ENCODE measurements around the gene RRP8.

RRP8 gene

DNA sequence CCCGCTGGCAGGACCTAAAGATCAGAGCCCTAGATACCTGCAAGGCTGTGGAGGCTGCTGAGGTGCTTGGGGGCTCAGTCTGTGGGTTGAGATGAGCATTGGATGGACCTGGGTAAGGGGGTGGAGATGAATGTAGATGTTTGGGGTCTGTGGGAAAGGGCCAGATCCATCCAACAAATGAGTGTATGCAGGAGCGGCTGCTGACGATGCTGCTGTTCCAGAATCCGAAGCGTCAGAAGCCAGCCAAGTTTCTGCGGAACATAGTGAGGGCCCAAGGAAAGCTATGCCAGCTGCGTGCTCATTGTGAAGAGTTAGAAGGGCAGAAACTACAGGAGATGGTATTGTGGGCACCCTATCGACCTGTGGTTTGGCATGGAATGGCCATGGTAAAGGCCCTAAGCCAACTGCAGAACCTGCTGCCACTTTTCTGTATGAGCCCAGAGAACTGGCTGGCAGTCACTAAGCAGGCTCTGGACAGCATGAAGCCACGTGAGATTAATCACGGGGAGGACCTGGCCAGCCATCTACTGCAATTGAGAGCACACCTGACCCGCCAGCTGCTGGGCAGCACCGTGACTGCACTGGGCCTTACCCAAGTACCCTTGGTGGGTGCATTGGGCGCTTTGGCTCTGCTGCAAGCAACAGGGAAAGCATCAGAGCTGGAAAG lies 36.6 kb downstream of the RRP8 start:
- no peak for DNase-seq

DNA sequence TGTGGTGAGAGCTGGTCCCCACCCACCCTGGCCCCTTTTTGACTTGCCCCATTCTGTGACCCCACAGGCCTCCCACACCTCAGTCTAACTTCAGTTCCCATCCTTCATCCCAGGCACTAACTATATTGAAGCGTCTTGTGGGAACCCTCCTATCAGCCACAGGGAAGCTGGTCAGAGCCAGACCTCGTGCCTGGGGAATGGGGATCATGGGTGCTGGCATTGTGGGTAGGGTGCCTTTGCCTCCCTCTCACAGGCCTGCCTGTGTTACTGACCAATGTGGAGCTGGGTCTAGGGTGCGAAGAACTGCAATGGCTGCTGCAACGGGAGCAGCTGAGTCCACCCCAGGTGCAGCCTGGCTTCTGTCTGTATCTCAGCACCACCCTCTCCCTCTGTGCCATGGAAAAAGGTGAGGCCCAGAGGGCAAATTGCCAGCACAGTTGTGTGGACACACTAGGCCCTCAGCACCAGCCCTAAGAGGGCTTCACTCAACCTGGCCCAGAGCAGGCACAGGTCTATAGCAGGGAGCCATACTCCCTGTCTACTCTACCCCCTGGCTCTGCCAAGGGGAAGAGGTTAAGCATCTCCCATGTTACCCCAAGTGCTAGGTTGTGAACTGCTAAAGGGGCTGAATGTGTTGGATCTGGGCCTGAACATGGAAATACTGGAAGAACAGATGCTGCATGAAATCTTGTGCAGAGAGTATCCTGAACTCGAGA lies 37.3 kb downstream of the RRP8 start:
- DNase-seq, result no peak

DNA sequence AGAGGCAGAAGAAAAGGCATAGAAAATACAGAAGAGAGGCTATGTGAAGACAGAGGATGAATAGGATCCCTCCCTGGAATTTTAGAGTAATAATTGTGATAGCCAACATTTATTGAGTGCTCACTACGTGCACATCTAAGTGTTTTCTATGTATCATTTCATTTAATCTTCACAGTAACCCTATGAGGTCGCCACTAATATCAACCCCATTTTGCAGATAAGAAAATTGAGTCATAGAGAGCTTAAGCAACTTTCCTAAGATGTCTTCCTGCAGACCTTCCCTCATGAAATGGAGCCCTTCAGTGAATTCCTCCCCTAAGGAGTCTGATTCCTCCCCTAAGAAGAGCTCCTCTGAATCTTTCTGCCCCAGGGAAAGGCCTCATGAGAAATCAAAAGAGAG lies 38.1 kb downstream of the RRP8 start:
- DNase-seq, result no peak

DNA sequence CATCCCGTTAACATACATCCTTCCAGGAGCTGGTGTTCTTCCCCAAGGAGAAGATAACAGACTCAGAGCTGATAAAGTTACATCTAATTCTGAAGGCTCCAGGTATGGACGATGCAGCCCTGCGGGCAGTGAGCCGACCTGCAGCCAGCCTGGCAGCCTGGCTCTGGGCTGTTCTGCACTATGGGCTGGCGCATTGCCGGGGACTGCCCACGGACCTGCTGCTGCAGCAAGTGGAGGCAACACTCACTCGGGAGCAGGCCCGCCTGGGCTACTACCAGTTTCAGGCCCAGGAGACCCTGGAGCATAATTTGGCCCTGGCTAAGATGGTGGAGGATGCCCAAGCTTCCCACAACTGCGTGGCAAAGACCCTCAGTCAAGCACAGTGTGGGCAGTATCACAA lies 39.7 kb downstream of the RRP8 start:
- no peak for DNase-seq

DNA sequence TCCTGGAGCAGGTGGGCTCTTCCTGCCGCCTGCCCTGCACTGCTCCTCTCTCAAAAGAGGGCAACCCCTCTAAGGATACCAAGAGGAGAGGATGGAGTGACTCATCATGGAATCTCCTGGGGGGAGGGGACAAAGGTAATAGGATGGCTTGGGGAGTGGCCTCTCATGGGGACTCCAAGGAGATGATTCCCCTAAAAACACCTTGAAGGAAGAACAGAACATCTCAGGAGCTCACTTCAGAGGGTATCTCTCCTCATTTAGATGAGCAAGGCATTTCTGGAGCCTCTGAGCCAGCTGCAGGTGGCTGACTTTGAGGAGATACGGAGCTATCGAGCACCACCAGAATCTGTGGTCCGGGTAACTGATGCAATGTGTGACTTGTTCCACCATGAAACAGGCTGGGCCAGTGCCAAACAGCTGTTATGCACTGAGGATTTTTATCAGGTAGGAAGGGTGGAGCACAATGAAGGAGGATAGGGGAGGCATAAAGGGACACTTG lies 40.2 kb downstream of the RRP8 start:
- no peak for DNase-seq

DNA sequence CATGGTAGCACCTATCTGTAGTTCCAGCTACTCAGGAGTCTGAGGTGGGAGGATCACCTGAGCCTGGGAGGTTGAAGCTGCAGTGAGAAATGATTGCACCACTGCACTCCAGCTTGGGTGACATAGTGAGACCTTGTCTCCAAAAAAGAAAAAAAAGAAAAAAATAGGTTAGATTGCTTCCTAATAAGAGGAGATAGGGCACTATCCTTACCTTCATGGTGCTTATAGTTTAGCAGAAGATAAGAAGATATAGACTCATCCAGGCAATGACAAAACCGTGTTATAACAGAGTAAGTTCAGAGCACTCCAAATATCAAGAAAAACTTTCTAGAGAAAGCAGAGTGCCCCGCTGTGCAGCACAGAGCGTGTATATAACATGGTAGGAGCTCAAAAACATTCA lies 42.1 kb downstream of the RRP8 start:
- DNase-seq, result no peak

DNA sequence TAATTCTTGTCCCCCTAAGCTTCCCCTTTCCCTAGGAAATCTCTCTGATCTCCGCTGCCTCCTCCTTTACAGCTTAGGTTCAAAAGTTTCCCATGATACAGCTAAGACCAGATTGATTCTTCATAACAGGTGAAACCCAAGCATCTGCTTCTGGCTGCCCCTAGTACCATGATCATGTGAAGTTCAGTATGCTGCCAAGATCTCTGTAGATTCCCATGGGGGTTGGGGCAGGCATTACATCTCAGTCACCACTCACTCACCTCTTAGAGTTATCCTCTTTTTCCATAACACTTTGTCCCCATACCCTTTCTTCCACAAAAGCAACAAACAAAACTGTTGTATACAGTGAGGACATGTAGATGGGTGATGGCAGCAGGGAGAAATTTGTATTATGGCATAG lies 44.0 kb downstream of the RRP8 start:
- no peak for DNase-seq

DNA sequence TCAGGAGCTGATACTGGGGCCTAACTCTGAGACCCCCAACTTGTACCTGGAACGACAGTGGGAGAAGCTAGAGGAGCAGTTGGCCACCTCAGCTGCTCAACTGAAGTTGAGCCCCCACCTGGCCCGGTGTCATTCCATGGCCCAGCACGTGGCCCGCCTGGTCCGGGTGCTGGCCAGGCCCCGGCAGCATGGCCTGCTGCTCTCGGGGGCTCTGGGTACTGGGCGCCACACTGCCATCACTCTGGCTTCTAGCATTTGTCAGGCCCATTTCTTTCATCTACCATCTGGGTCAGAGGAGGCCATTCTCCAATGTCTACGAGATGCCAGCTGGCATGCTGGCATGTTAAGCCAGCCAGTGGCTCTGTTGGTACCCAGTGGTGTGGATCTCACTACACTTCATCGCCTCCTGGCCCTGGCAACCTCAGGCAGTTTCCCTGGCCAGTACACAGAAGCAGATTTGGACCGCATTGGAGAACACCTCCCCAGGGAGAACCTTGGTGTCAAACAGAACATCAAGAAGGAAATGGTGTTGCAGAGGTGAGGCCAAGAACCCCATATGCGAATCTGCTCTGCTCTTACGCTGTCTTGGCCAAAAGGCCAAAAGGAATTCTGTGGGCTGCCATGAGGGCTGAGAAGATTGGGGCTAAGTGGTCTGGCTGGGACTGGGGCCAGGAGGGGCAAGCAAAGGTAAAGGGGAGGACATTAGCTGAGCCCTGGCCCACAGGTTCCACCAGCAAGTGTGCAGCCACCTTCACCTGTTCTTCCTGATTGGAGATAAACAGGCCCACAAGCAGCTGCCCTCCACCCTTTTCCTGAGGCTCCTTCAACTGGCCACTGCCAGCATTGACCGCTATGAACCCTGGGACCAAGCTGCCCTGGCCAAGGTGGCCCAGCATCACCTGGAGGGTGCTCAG lies 45.4 kb downstream of the RRP8 start:
- no peak for DNase-seq

DNA sequence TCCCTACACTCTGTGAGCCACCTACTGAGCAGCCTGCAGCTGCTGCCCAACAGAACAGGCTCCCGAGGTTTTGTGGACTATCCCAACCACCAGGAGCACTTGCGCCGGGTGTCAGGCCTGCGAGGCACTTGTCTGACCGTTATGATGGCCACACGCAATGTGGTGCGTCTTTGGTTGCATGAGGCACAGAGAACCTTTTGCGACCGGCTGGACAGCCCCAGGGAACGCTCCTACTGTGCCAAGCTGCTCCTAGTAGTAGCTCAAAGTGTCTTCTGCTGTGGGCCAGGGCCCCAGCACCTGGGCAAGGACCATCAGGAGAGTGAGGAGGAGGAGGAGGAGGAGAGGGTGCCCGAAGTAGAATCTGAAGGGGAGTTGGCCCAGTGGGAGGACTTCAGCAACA lies 46.4 kb downstream of the RRP8 start:
- no peak for DNase-seq

DNA sequence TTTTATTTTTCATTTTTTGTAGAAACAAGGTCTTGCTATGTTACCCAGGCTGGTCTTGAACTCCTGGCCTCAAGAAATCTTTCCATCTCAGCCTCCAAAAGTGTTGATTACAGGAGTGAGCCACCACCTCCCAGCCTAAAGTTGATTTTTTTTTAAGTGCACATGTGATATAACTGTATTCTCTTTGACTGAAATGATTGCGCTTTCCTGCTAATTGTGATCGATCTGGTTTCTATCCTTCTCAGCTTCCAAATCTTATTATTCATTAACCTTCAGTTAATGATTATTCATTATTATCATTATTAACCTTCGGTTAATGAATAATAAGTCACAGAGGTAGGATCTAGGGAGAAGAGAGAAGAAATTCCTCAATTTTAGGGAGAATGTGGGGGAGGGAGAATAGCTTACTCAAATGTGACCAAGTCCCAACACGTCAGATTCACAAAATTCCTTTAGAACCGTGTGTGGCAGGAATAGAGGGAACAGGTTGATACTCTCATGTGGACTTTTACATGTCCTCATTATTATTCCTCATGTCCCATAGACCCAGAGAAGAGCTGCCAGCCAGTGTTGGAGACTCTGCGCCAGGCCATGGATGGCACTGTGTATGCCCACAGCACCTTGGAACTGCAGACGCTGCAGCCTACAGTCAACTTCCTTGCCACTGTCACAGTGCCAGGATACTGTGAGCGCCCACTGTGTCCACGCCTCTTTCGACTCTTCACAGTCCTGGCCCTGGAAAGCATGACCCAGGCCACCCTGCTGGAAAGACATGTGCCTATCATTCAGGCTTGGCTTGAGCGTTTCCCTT lies 47.1 kb downstream of the RRP8 start:
- DNase-seq, result no peak

DNA sequence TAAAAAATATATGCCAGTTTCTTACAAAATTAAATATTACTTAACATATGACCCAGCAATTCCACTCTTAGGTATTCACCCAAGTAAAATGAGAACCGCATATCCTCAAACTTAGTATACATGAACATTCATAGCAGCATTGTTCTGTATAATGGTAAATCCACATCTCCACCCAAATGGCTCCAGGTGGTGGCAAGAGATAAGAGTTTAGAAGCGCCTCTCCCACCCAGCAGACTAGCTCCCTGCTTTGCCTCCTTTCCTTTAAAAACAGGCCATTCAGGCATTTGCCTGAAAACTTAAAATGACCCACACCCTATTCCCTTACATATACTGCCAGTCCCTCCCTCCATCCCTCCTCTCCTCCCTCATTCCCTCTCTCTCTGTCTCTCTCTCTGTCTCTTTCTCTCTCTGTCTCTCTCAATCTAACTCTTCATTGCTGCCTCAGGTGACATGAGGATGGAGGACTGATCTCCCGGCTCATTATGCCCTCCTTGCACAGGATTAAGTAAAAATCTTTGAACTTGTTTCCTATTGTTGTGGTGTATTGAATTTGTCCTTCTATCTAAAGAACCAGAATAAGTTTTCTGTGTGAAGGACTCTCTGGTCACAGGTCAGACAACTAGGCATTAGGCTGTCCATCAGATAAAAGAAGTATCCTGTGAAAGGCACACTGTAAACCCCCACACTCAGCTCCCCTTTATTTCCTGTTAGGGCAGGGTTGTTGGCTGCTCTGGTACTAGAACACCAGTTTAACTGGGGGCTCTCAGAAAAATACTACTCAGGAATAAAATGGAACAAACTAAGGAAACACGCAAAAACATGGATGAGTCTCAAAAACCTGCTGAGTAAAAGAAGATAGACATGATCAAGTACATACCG lies 48.3 kb downstream of the RRP8 start:
- no peak for DNase-seq

DNA sequence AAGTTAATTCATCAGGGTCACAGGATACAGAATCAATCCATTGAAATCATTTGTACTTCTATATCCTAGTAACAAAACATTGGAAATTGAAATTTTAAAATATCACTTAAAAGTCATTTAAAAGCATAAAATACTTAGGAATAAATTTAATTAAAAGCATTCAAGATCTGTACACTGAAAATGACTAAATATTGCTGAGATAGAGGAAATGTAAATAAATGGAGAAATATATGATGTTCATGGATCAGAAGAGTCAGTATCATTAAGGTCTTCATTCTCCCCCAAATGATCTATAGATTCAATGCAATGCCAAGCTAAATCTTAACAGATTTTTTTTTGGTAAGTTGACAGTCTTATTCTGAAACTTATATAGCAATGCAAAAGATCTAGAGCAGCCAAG lies 49.8 kb downstream of the RRP8 start:
- DNase-seq, result no peak

DNA sequence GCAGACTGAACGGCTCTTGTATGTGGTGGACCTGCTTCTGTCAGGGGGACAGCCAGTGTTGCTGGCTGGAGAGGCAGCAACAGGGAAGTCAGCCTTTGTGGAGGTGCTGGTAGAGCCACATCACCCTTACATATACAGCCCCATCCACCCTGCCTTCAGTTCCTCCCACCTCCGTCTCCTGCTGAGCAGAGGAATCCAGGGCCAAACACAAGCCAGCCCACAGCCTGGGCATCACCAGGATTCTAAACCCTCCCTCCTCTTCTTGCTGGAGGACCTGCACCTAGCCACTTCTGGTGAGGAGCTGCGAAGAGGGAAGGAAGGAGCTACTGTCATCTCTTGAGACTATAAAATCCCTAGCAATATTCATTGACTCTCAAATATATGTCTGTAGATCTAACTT lies 54.8 kb downstream of the RRP8 start:
- no peak for DNase-seq

DNA sequence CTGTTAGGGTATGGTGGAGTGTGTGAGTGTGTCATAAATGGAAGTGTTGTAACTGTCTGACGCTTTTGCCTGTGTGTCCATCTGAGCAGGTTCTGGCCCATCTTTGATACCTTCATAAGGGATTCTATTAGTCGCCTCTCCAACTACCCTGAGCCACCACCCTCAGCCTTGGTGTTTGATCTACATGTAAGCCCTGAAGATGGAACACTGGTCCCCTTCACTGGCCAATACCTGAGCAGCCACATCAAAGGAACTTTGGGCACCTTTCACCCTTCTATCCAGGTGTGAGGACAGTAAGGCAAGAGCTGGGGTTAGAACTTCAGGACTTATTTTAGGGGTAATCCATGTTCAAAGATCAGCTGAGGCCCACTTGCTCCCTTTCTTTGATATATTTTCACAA lies 55.3 kb downstream of the RRP8 start:
- no peak for DNase-seq

DNA sequence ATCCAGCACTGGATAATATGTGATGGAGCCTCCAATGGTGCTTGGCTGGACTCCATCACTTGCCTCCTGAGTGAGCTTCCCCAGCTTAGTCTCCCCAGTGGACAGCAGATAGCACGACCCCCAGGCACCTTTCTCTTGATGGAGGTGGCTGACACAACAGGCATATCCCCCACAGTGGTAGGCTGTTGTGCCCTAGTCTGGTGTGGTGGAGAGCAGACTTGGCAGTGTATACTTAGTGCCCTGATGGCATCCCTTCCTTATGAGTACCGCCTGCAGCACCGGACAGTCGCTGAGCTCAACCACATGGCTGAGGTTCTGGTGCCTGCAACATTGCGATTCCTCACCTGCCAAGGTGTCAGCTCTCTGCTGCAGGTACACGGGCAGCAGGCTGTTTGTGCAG lies 56.2 kb downstream of the RRP8 start:
- DNase-seq, result no peak

DNA sequence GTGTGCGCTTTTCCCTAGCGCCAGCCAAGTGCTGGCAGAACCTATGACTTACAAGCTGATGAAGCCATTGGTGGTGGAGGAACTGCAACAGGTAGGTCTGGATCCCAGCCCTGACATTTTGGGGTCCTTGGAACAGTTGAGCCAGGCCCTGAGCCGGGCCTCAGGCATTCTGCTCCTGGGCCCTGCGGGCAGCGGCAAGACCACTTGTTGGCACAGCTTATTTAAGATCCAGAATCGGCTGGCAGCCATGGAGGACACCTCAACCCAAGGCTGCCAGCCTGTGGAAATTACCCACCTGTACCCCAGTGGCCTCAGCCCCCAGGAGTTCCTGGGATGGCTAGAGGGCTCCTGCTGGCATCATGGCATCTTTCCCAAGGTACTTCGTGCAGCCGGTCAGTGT lies 56.7 kb downstream of the RRP8 start:
- DNase-seq, result no peak

DNA sequence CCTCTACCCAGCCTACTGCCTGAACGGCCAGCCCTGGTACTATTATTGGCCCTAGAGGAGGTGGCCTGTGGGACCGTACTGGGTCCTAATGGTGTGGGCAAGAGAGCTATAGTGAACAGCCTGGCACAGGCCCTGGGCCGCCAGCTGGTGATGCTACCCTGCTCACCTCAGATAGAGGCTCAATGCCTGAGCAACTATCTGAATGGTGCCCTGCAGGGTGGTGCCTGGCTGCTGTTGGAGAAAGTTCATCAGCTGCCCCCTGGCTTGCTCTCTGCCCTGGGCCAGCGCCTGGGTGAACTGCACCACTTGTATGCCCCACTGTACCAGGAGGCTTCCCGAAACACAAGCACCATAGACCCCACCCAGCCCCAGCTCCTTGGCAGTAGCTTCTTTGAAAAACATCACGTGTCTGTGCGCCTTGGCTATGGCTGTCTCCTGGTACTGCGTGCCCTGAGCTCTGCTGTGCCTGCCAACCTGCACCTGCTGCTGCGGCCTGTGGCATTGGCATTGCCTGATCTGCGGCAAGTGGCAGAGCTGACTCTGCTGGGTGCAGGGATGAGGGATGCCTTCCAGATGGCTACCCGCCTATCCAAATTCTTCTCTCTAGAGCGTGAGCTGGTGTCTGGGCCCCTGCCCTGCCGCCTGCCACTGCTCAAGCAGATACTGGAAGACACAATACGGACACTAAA lies 57.4 kb downstream of the RRP8 start:
- no peak for DNase-seq

All from NCI-H1092 treated with DMSO at 0.1 percent for 48 hours (cell line).